ENCODE data around the gene AKAP8L.

DNA sequence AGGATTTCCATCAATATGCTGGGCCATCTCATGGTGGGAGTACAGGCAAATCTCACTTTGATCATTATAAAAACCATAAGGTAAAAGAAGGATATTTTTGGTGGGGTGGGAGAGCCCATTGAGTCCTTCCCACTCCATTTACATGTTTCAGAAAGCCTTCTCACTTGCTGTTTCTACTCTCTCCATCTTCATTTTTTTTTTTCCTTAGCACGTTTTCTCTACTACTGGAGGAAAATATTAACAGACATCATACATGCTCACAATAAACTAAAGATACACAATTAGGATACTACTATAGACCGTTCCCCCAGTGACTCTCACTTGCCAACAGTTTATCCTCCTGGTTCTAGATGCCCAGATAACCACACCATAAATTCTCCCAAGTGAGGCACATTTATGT is 37.4 kb downstream of the AKAP8L start:
- TF ChIP-seq POLR2AphosphoS5 (IDR thresholded peaks at IDR 0.05; ENCODE audit: low read length) (no peak), SUZ12 (IDR thresholded peaks at IDR 0.05; ENCODE audit: unreplicated experiment) (no peak), EP300 (IDR thresholded peaks at IDR 0.05; ENCODE audit: borderline replicate concordance in 1 of 2, control insufficient read depth in 1 of 2, low read depth in 2 of 2, low read length in 2 of 2) (no peak), IKZF1 (conservative IDR thresholded peaks at IDR 0.05) (no peak), EGR1 (IDR thresholded peaks at IDR 0.05; ENCODE audit: borderline replicate concordance in 1 of 2, low read depth in 2 of 2, low read length in 2 of 2) (no peak), EZH2 (IDR thresholded peaks at IDR 0.05; ENCODE audit: borderline replicate concordance, control insufficient read depth, low read depth, low read length) (no peak), NFYB (IDR thresholded peaks at IDR 0.05; ENCODE audit: insufficient read depth, low read depth, low read length) (no peak)
